ENCODE measurements around the gene KCNK5. TPM values are rescaled to one million over a fixed set of nuclear protein-coding genes. Genes with fewer than 3 reads are reported as not detected.

Gene KCNK5
- total and polyA plus RNA-seq, 2 donors (not counting 1 experiment from before 2014, with no cell fraction given): 0.07 TPM; not detected in 1

DNA sequence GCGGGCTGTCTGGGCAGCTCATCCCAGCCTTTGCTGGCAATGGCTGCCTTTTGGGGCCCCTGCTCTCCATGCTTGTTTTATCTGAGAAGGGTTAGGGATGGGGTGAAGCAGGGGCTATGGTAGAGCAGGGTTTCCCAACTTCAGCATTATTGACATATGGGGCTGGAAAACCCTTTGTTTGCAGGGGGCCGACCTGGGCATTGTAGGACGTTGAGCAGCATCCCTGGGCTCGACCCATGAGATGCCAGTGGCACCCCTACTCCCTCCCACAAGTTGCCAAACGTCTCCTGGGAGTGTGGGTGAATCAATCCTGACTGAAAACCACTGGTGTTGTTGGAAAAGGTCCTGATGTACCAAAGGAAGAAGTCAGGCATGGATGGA lies 56.9 kb downstream of the KCNK5 start:
- Histone ChIP-seq H3K4me3 (ENCODE audit: control extremely low read depth in 1 of 5, extremely low read depth in 1 of 5, insufficient read depth in 1 of 5, low read depth in 2 of 5, low read length in 4 of 5) (no peak overlapping the region), H3K27ac (ENCODE audit: low read length in 2 of 2) (no peak overlapping the region), H2AFZ (ENCODE audit: insufficient read depth, low read depth, low read length, poor library complexity, severe bottlenecking) (no peak overlapping the region), H4K20me1 (ENCODE audit: control insufficient read depth, insufficient read depth, low read length, poor library complexity, severe bottlenecking) (no peaks in the 10 kb centered on the region), H3K4me1 (ENCODE audit: control insufficient read depth in 2 of 2, insufficient read depth in 2 of 2, low read length in 2 of 2) (no peaks in the 10 kb centered on the region), H3K79me2 (ENCODE audit: control insufficient read depth, insufficient read depth, low read length) (no peaks in the 10 kb centered on the region), H3K36me3 (replicated peaks in 1 of 2; ENCODE audit: control extremely low read depth in 1 of 2, control insufficient read depth in 1 of 2, extremely low read depth in 1 of 2, insufficient read depth in 2 of 2, low read length in 1 of 2) (no peaks in the 10 kb centered on the region), H3K27me3 (replicated peaks in 1 of 4; ENCODE audit: control extremely low read depth in 1 of 4, control insufficient read depth in 3 of 4, insufficient read depth in 4 of 4, low read length in 3 of 4) (peaks cover 0 to 5% (median 0%) of the 10 kb centered on the region in 4 experiments), H3K9ac (ENCODE audit: low read length) (no peak overlapping the region), H3K9me3 (ENCODE audit: control extremely low read depth in 1 of 3, control insufficient read depth in 2 of 3, insufficient read depth in 1 of 3, low read length in 2 of 3) (peaks cover 0 to 20% (median 4%) of the 10 kb centered on the region in 3 donors), H3K4me2 (replicated peaks; ENCODE audit: low read depth, low read length, poor library complexity, severe bottlenecking) (no peak overlapping the region)
- intact Hi-C loops (cut with micrococcal nuclease): no loop called here
- Mint-ChIP-seq H3K4me3 (no peak overlapping the region), H3K27me3 (peaks cover 21% of the 10 kb centered on the region), H3K9me3 (ENCODE audit: insufficient read depth) (peaks cover 4% of the 10 kb centered on the region), H3K27ac (no peak overlapping the region), H3K4me1 (no peaks in the 10 kb centered on the region)
- 72% methylated on average over 5 of the region's 5 CpGs for WGBS (ENCODE audit: insufficient coverage)
- TF ChIP-seq EZH2 (IDR thresholded peaks at IDR 0.05; ENCODE audit: borderline replicate concordance, insufficient read depth, low read depth, low read length, poor library complexity, severe bottlenecking): no peak
- ATAC-seq (ENCODE audit: low read depth) (no peak), DNase-seq (no peak)
- ChIA-PET POLR2A (no interaction called here), CTCF (interaction anchor here (10.4 kb wide), 1 partner anchor 134 kb away, joined by 241 read pairs; no protein-coding TSS in a partner anchor)

DNA sequence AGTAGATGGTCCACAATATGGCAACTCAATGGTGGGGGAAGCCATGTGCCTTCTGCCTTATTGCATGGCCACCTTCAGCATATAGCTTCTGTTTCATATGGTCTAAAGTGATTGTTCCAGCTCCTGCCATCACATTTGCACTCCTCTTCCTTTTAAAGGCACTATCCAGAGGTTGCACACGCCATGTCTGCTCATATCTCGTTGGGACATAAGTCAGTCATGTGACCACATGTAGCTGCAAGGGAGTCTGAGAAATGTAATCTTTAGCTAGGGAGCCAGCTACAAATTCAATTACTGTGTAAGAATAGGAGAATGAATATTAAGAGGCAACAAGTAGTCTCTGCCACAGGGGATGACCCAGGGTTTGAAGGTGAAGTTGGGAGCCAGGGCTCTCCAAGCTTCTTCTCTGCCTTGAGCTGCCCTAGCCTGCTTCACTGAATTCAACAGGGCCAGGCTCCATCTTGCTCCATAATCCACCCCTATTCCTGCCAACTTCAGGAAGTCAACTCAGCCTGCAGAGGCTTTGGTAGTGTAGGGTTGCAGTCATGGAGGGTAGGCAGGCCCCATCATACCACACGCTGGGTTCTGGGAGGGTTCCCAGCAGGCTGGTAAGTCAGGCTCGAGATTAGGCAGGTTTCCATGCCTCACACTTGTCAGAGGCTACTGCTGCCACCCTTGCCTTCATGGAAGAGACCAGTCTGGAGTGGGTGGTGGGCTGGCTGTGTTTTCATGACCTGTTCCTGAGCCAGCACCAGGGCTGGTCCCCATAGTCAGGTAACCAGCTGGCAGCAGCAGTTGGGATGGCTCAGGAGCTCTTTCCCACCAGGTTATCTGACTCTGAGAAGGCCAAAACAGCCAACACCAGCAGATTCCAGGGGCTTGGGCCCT lies 57.5 kb downstream of the KCNK5 start:
- no peak overlapping the region for H3K4me3 Mint-ChIP-seq
- H3K36me3 ChIP-seq (replicated peaks in 1 of 2; ENCODE audit: control extremely low read depth in 1 of 2, control insufficient read depth in 1 of 2, extremely low read depth in 1 of 2, insufficient read depth in 2 of 2, low read length in 1 of 2): no peaks in the 10 kb centered on the region
- CTCF ChIA-PET: interaction anchor here (1.5 to 10.4 kb wide), 2 partner anchors 13 to 134 kb away, joined by 4 to 241 read pairs; no protein-coding TSS in a partner anchor
- no peak for DNase-seq
- no peak overlapping the region for H3K27ac ChIP-seq (ENCODE audit: low read length in 2 of 2)
- no peak overlapping the region for H3K27ac Mint-ChIP-seq
- H3K9ac ChIP-seq (ENCODE audit: low read length): no peak overlapping the region
- peaks cover 0 to under 1% of the 10 kb centered on the region in 2 donors for H3K4me1 ChIP-seq (ENCODE audit: control insufficient read depth in 2 of 2, insufficient read depth in 2 of 2, low read length in 2 of 2)
- TF ChIP-seq, protein P1, sequence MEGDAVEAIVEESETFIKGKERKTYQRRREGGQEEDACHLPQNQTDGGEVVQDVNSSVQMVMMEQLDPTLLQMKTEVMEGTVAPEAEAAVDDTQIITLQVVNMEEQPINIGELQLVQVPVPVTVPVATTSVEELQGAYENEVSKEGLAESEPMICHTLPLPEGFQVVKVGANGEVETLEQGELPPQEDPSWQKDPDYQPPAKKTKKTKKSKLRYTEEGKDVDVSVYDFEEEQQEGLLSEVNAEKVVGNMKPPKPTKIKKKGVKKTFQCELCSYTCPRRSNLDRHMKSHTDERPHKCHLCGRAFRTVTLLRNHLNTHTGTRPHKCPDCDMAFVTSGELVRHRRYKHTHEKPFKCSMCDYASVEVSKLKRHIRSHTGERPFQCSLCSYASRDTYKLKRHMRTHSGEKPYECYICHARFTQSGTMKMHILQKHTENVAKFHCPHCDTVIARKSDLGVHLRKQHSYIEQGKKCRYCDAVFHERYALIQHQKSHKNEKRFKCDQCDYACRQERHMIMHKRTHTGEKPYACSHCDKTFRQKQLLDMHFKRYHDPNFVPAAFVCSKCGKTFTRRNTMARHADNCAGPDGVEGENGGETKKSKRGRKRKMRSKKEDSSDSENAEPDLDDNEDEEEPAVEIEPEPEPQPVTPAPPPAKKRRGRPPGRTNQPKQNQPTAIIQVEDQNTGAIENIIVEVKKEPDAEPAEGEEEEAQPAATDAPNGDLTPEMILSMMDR (IDR thresholded peaks at IDR 0.05): no peak
- TF ChIP-seq EZH2 (IDR thresholded peaks at IDR 0.05; ENCODE audit: borderline replicate concordance, insufficient read depth, low read depth, low read length, poor library complexity, severe bottlenecking): no peak
- H3K27me3 ChIP-seq (replicated peaks in 1 of 4; ENCODE audit: control extremely low read depth in 1 of 4, control insufficient read depth in 3 of 4, insufficient read depth in 4 of 4, low read length in 3 of 4): peaks cover 0 to 6% (median 0%) of the 10 kb centered on the region in 4 experiments
- ATAC-seq (ENCODE audit: low read depth): no peak
- no peak overlapping the region for H3K4me3 ChIP-seq (ENCODE audit: control extremely low read depth in 1 of 5, extremely low read depth in 1 of 5, insufficient read depth in 1 of 5, low read depth in 2 of 5, low read length in 4 of 5)
- POLR2A ChIA-PET: no interaction called here
- H3K4me1 Mint-ChIP-seq: peaks cover under 1% of the 10 kb centered on the region
- no peak overlapping the region for H2AFZ ChIP-seq (ENCODE audit: insufficient read depth, low read depth, low read length, poor library complexity, severe bottlenecking)
- no peaks in the 10 kb centered on the region for H4K20me1 ChIP-seq (ENCODE audit: control insufficient read depth, insufficient read depth, low read length, poor library complexity, severe bottlenecking)
- peaks cover 27% of the 10 kb centered on the region for H3K27me3 Mint-ChIP-seq
- peaks cover 2% of the 10 kb centered on the region for H3K9me3 Mint-ChIP-seq (ENCODE audit: insufficient read depth)
- no peaks in the 10 kb centered on the region for H3K79me2 ChIP-seq (ENCODE audit: control insufficient read depth, insufficient read depth, low read length)
- H3K4me2 ChIP-seq (replicated peaks; ENCODE audit: low read depth, low read length, poor library complexity, severe bottlenecking): no peak overlapping the region
- H3K9me3 ChIP-seq (ENCODE audit: control extremely low read depth in 1 of 3, control insufficient read depth in 2 of 3, insufficient read depth in 1 of 3, low read length in 2 of 3): peaks cover 0 to 20% (median 0%) of the 10 kb centered on the region in 3 donors
- intact Hi-C loops (cut with micrococcal nuclease): no loop called here
- 69% methylated on average over 2 of the region's 4 CpGs for WGBS (ENCODE audit: insufficient coverage)
